ENCODE measurements around the gene CCDC92B.
"Not testable (repeated sequence)": the region's sequence is repeated elsewhere in the genome, so short reads cannot be mapped to it uniquely, and the experiment has no call there.

CCDC92B gene

GRCh38 chr17:2701996-2702741 lies 47.3 kb downstream of the CCDC92B start:
- FAIRE-seq = no peak

- no peak for FAIRE-seq
Measured at GRCh38 chr17:2701161-2701995, 48.1 kb downstream of the CCDC92B start.

GRCh38 chr17:2700491-2701141 lies 48.8 kb downstream of the CCDC92B start:
- FAIRE-seq = no peak

GRCh38 chr17:2700030-2700490 lies 49.4 kb downstream of the CCDC92B start:
- FAIRE-seq = no peak

- not testable (repeated sequence) for FAIRE-seq
Measured at GRCh38 chr17:2699216-2699805, 50.1 kb downstream of the CCDC92B start.

GRCh38 chr17:2697611-2698162 lies 51.8 kb downstream of the CCDC92B start:
- no peak for FAIRE-seq

GRCh38 chr17:2695961-2696760 lies 53.3 kb downstream of the CCDC92B start:
- no peak for FAIRE-seq

GRCh38 chr17:2695243-2695960 lies 54.0 kb downstream of the CCDC92B start:
- no peak for FAIRE-seq

- no peak for FAIRE-seq
Measured at GRCh38 chr17:2694381-2695242, 54.8 kb downstream of the CCDC92B start.

GRCh38 chr17:2693561-2694380 lies 55.7 kb downstream of the CCDC92B start:
- FAIRE-seq = no peak

GRCh38 chr17:2692781-2693135 lies 56.7 kb downstream of the CCDC92B start:
- no peak for FAIRE-seq

GRCh38 chr17:2691965-2692780 lies 57.3 kb downstream of the CCDC92B start:
- no peak for FAIRE-seq

- no peak for FAIRE-seq
Measured at GRCh38 chr17:2691069-2691871, 58.2 kb downstream of the CCDC92B start.

- no peak for FAIRE-seq
Measured at GRCh38 chr17:2690165-2691068, 59.0 kb downstream of the CCDC92B start.

- FAIRE-seq = no peak
Measured at GRCh38 chr17:2689411-2690164, 59.9 kb downstream of the CCDC92B start.

Data from G401.6 (cell line).